GDM1 (cell line): ENCODE data around the gene ZBTB48.
"Not testable (repeated sequence)": the region's sequence is repeated elsewhere in the genome, so short reads cannot be mapped to it uniquely, and the experiment has no call there.

Source experiments
- DNase-seq: peaks from one replicate; lab custom pipeline; 2025; lab: John Stamatoyannopoulos, UW

Gene ZBTB48

DNA sequence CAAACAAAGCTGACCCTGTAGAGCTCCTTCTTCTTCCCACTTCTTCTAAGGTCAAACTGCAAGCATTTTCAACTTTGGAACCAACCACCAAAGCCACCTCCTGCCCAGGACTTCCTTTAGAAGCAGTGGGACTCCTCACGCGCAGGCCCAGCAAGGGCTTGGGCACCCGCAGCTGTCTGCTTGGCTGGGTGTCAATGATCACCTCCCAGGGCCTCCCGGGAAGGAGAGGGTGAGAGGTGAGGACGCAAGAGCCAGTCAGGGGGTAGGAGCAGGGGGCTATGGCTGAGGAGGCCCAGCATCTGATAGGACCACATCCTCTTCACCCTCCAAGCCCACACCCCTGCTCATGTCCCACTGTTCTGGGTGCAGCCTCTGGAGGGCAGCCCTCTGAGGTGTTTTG is 12.6 kb downstream of the ZBTB48 start:
- no peak for DNase-seq

DNA sequence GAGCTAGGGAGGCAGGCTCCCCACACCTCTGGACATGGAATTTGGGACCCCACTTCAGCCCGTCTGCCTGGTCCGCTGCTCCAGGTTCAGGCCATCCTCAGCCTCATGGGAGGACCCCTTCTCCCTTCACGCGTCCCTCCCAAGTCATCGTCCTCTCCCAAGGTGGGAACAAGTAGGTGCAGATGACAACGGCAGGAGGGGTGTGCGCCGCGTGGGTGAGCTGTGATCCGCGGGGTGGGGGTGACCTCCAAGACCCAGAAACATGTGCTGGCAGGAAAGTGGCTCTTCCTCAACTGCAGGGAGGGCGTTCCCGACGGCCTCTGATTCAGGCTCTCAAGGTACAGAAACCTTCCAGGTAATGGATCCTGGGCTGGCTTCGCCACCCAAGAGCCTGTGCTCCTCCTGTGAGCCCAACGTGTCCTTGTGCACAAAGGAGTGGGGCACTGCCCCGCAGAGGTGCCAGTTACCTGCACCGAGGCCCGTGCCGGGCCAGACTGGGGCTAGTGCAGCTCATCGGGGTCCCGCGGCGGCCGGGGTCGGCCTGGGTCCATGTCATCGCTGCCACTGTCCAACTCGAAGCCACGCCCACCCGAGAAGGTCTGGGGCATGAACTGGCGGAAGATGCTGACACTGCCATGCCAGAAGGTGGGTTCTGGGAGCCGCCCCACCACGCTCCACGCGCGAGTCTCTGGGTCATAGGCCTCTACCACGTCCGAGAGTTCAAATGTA is 13.2 kb downstream of the ZBTB48 start:
- no peak for DNase-seq

DNA sequence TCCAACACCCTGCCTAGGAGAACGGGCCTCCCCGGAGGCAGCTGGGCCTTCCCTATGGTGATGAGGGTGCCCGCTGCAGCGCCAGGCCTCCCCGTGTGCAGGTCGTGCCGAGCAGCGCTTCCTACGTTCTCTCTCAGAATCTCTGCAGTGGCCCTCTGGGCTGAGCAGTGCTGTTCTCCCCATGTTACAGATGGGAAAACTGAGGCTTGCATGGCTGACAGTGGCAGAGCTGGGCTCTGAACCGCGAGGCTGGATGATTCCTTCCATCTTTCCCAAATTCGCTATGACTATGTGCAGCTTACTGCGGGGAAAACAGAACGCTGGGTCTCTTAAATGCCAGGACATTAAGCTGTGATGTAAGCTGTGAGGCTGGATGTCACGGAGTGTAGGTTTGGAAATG is 14.0 kb downstream of the ZBTB48 start:
- no peak for DNase-seq

DNA sequence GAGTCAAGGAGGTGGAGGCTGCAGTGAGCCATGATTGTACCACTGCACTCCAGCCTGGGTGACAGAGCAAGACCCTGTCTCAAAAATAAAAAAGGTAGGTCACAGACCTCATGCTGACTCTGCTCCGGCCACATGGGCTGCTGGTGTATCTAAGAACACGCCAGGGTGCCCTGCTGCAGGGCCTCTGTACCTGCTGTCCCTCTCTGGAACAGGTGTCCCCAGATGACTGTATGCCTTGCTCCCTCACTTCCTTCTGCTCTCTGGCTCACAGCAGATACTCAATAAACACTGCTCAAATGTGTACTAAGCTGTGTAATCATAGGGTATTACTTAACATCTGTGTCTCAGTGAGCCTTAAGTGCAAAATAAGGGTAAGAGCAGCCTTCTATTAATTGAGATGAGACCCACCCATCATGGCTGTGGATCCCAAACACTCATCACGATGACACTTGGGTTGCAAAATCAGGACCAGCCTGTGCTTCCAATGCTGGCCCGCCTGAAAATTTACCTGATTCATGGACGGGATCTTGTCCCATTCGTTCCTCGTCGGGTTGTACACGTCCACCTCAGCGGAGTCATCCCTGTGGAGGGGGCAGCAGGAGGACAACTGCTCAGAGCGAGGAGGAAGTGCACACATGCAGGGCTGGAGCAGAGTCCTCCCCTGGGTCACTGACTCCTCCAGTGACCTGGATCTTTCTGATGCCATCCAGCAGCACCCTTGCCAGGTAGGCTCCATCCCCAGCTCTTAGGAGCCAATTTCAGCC is 15.4 kb downstream of the ZBTB48 start:
- no peak for DNase-seq

DNA sequence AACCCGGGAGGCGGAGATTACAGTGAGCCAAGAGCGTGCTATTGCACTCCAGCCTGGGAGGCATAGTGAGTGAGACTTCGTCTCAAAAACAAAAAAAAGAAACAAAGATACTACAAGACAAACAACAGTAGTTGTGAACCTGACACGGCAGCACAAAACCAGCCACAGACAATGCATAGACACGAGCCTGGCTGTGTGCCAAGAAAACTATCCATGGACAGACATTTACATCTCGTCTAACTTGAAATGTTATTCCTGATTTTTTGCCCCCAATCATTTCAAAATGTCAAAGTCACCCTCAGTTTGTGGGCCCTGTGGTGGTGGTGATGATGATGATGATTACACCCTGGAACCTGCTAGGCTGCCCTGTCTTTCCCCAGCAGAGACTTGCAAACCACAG is 16.6 kb downstream of the ZBTB48 start:
- no peak for DNase-seq

DNA sequence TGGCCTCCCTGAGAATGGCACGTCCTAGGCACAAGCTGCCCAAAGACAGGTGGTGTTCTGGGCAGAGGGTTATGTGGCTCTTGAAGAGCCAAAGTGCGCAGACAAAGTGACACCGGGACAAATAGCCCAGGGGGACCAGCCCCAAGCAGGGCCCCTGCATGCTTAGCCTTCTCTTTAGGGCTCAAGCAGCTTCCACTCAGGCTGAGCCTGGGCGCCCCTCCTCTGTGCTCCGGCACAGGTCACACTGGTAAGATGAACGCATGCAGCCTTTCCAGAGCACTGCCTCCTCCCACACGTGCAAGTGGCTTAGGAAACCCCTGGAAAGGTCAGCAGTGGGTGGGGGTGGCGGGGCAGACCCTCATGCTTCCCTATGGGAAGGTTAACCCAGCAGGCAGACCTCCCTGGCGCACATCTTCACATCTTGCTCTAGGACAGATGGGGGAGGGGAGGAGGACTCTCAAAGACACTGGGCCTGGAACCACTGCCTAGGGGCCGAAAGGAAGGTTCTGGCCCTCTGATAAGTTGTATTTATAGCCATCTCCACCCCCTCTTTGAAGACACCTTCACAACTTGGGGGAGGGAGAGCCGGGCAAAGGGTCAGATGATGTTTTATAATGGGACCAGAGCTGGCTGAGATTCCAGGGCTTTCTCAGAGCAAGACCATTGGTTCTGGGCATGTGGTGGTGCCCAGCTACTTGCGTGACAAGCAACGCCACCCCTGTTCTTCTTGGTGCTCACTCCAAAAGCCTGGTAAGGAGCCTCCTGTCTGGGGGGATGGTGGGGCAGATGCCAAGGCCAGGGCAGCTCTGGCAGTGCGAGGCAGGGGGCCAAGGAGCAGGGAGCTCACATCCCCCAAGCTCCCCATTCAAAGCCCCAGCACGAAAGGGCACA is 17.3 kb downstream of the ZBTB48 start:
- no peak for DNase-seq

DNA sequence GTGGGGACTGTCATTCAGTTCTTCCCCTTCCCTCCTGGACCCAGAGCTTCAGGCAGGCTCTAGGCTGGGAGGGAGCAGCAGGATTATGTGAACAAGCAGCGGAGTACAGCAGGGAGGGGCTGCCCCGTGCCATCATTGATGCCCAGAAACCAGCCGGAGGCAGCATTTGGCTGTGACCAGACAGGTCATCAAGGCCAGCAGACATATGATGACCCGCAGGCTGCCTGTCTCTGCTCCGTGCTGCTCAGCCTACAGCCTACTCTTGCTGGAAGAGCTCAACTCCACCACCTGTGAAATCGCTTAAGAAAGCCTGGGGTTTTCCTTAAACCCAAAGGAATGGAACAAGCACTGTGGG is 18.0 kb downstream of the ZBTB48 start:
- no peak for DNase-seq

DNA sequence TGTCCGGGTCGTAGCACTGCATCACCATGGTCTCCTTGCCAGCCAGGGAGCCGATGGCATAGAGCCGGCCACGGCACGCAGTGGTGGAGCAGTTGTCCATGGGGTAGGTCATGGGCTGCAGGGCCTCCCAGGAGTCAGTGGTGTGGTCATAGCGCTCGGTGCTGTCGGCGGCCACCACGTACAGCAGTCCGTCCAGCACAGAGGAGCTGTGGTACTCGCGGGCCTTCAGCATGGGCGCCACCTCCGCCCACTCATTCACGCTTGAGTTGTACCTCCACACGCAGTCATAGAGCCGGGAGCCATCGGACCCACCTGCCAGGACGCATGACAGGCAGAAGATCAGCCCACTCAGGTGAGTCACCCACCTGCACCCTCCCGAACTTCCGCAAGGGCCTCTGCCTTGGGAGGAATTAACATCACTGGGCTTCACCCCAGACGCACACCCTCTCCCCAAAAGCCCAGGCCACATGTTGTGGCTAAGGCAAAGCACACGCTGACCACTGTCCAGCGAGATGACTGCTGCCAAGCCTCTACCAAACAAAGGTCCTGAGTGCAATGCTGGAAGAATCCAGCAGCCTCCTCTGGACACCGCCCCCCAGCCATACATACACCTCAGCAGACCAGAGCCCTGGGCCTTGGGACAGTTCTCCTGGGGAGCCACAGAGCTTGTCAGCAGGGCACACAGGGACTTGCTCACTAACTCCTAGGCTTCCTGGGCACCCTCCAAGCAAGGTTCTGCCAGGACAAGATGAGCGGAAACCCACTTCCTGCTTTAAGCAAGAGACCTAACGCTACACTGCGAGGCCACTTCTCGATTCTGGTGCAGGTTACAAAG is 19.6 kb downstream of the ZBTB48 start:
- peak; percentile 67 for DNase-seq

DNA sequence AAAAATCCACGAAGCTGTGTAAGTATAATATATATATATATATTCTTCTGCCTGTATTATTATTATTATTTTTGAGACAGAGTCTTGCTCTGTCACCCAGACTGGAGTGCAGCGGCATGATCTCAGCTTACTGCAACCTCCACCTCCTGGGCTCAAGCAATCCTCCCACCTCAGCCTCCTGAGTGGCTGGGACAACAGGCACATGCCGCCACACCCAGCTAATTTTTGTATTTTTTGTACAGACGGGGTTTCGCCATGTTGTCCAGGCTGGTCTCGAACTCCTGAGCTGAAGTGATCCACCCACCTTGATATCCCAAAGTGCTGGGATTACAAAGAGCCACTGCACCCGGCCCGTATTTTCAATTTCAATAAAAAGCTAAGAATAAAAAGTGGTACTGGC is 20.2 kb downstream of the ZBTB48 start:
- not testable (repeated sequence) for DNase-seq

DNA sequence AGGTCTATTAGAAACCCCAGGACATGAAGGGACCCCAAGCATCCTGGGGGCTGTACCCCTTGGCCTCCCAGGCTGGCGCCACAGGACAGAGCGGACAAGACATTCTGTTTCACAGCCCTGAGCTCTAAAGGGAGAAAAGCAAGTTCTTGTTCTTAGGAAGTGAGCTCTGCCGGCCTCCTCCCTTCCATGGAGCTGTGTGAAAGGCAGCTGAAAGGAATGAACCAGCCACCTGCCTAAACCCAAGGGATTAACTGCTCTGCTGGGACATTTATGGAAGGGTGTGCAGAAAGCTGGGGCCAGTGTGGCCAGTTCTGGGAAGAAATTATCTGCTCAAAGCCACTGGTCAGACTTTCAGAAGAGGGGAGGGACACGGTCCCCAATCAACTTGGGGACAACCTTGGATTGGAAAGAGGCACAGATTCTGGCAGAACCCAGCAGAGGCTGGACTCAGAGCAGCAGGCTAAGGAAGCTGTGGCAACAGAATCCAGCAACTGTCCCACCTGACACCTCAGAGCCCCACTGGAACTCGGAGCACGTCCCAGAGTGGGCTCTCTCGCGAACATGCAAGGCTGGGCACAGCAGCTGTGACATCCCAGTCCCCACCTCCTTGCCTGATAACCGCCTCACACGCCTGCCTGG is 20.7 kb downstream of the ZBTB48 start:
- no peak for DNase-seq

DNA sequence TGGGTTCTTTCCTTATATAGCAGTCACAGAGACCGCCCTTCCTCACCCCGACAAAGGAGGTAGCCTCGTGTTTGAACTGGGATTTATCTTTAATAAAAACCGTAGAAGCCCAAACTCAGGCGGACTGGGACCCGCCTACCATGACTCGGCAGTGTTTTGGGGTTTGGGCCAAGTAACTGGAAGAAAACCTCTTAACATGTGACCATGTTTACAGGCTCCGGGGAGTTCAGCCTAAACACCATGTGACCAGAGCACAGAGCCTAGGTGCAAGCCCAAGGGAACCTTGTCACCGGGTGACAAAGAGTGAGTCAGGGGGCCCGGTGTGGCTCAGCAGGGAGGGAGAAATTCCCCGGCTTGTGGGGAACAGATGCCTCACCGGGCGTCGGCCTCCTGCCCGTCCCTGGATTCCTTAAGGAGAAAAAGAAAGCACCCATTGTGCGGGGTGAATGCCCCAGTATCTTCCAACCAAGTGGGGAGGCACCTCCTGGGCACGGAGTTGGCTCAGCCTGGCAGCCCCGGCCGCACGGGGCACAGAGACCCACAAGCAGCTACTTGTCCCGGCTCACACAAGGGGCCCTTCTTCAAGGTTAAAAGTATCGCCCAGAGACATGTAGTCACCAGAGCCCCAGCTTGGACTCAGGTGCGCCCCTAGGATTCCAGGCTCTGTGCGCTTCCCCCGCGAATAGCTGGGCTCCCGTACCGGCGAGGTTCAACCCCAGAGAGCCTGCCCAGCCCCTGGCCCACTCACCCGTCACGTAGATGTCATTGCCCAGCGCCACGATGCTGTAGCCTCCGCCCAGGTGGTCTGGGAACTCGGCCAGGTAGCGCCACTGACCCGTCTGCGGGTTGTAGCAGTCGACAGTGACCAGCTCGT is 21.5 kb downstream of the ZBTB48 start:
- DNase-seq: peak; percentile 29

DNA sequence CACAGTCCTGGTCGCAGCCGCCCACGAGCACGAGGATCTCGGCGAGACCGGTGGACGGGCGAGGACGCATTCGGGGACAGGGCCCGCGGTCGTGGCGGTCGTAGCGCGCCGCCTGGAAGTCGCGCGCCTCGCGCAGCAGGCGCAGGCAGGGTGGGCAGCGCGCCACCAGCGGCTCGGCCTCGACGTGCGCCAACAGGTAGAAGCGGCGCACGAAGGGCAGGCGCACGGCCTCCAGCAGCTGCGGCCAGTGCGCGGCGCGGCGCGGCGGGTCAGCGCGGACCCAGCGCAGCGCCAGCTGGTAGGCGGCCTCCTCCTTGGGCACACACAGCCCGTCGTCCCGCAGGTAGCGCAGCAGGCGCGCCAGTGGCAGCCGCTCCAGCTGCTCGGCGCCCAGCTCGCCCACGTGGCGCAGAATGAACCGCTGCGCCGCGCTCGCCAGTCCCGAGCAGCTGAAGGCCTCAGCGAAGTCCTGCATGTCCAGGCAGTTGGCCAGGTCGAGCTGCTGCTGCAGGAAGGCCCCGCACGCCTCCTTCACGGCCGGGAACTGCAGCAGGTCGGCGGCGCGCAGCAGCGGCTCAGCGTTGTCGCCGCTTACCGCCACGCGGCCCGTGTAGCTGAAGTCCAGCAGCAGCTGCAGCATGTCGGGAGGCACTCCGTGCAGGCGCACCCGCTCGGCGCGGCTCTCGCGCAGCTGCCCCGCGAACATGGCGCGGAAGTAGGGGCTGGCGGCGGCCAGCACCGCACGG is 22.3 kb downstream of the ZBTB48 start:
- DNase-seq: no peak

DNA sequence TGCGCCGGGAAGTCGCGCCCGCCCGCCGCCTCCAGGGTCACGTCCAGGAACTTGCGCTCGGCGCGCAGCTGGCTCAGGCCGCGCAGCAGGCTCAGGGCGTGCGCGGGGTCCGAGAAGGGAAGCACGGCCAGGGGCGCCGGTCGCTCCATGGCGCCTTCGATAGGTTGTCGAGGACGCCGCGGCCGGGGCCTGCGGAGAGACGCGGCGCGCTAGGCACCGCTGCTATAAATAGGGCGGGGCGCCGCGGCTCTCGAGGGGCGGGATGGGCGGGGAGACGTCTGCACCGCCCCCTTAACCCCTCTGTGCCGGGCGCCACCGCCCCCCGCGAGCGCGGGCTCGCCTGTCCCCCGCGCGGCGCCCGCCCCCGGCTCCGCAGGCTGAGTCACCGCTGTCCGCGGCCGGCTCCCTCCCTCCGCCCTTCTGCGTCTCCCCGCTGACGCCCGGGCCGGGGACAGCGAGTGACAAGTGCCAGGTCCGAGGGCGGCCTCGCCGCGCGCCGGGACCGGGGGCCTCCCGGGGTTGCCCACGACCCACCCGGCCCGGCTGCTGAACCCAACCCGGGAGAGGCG is 23.0 kb downstream of the ZBTB48 start, which contains the start of gene KLHL21:
TSS of gene KLHL21 (minus strand) at position 201 of the 569 bp plus-strand sequence. CDS start at position 149, 52 bp downstream.
- peak; percentile 85 for DNase-seq

DNA sequence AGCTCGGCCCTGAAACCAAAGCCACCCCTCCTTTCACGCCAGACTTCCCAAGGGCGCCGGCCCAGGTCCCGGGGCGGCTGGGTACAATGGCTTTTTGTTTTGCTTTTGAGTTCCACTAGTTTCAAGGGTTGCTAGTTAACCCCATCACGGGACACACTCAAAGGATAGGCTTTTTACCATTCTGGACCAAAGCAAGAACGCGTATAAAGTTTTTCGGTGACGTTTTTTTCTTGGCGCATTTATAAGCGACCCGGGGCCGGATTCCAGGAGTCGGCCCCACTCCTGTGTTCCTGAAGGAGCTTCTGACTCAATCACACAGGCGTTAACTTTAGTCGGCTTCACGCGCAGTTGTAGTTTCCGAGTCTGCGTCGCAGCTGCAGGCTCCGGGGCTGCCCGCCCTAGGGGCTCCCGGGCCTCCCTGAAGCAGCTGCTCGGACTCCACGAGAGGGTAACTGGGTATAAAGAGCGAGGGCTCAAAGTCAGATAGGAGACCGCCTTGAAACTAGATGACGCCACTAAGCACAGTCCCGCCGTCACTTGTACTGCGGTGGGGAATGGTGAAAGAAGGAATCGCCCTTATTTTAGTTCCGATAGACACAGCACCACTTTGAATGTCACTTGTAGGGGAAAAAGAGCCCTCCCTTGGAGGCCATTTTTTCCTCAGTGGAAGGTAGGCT is 23.6 kb downstream of the ZBTB48 start:
- DNase-seq: no peak

DNA sequence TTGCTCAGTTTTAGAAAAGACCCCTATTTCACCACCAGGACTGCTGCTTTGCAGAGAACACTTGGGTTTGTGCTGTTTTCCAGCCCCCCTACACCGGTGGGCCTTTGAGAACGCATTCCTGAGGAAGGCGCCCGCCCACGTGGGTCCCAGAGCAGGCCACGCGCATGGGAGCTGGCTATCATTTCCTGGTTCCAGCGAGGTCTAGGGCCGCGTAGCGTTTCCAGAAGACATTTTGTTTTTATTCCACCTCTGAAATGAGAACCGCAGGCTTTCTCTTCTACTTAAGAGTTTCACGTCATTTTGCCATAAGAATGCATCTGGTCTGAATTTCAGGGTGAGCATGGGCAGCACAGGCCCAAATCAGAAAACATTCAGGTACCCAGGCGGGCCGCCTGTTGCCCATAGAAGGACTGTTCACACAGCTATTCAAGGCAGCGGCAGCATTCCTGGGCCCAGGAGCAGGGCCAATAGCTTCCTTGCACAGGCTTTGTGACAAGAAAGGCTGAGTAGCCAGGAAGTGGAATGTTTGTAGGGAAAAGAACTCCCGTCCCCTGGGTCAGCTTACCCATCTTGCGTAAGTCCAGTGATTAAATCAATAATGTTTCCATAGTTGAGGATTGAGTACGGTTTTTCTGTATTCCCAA is 24.2 kb downstream of the ZBTB48 start:
- no peak for DNase-seq

DNA sequence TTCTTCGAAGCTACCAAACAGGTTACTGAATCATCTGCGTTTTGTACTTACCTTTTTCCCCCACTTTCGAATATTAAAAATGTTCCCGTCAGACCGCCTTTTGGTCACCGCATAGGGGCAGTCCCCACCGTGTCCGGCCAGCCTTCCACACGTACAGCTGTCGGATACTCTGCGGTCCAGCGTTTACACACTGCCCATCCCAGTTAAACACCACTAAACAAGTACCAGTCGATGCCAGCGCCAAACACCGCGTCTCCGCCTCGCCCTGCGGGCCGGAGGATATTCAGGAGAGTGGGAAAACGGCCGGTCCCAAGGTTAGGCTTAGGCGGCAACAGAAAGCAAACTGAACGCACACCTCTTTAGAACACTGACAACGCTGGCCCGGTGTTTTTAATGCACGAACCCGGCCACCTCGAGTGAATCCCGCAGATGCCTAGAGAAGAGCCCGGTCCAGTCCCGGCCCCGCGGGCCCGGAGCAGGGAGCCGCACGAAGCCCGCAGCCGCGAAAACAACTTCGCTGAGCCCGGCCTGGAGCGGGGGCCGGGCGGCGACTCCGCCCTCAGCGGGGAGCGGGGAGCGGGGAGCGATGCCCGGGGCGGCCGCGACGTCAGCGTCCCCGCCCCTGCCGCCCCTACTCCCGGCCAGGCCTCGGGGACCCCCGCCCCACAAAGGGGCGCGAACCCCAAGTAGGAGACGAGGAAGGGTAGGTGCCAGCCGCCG is 33.0 kb downstream of the ZBTB48 start:
- no peak for DNase-seq

DNA sequence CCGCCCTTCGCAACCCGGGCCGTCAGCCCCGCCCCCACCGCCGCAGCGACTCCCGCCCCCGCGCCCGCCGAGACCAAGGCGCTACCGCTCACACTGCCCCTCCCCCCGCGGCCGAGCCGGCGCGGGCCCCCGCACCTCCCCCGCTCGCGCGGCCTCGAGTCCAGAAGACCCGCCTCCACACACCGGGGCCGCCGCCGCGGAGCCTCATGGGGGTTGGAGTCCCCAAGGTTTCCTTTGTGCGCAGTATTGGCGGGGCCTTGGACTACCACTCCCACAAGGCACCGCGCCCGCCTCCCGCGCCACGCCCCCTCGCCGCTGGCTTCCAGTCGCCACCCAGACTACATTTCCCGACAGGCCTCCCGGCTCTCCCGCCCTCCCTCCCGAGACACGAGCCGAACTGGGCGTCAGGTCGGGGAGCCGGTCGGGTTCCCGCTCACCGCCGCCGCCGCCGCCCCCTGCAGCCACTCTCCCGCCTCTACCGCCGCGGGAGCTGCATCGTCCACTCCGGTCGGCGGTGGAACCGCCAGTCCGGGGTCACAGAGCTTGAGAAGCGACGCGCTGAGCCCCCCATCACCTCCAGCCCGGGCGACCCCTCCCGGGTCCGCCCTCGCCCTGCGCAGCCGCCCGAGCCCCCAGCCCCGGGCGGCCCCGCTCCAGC is 33.7 kb downstream of the ZBTB48 start, which contains the start of gene PHF13:
TSS of gene PHF13 (plus strand) at position 371 of the 658 bp plus-strand sequence. CDS start 336 bp downstream, outside the sequence.
- peak; percentile 99 for DNase-seq
